Cardiac muscle cell (in vitro differentiated cells and primary cell): ENCODE measurements around the gene MRI1. TPM values are rescaled to one million over a fixed set of nuclear protein-coding genes. Genes with fewer than 3 reads are reported as not detected.
A peak's percentile ranks its signal among the peaks of the same experiment; 100 is the strongest.

Experiments used
- DNase-seq, 2 donors: peaks; one replicate each; pipeline versions ENCODE4 v3.0.0 to v3.0.0-alpha.2; 2010 to 2017; ENCODE audit warnings: low read depth in 1 of 2, low spot score in 1 of 2
- H3K27ac ChIP-seq: fragments of 200-600 bp; sonication (generic); 2 replicates; pipeline ENCODE4 v1.5.1; 2016
- H3K27me3 ChIP-seq: fragments of 200-600 bp; sonication (generic); 2 replicates; pipeline ENCODE4 v1.6.0; 2016; ENCODE audit warnings: control low read depth
- H3K36me3 ChIP-seq: fragments of 200-600 bp; sonication (generic); 2 replicates; pipeline ENCODE4 v1.5.1; 2016; ENCODE audit warnings: control low read depth
- H3K4me1 ChIP-seq: fragments of 200-600 bp; sonication (generic); 2 replicates; pipeline ENCODE4 v1.8.1; 2017; ENCODE audit warnings: low read depth, mild to moderate bottlenecking, mixed run types
- H3K4me3 ChIP-seq: fragments of 200-600 bp; sonication (generic); 2 replicates; pipeline ENCODE4 v1.5.1; 2016; ENCODE audit warnings: mild to moderate bottlenecking
- H3K9me3 ChIP-seq: fragments of 200-600 bp; sonication (generic); 2 replicates; pipeline ENCODE4 v1.5.1; 2017; ENCODE audit warnings: low read depth, mild to moderate bottlenecking, control low read depth
- polyA plus RNA-seq: library from polyadenylated mRNA; unstranded; fragments of >200 nt; fragmentation: Nextera tagmentation; extraction: Ambion mirVana; gene quantifications from 2 replicates; pipeline ENCODE4 v1.2.1, GENCODE V29; 2016
- total RNA-seq: library from RNA; depleted of rRNA; stranded (reverse); fragments of >200 nt; gene quantifications from 2 replicates; pipeline ENCODE4 v1.2.3, GENCODE V29; 2016
- TF ChIP-seq, protein P1 (sequence below): IDR thresholded peaks from 2 replicates; pipeline ENCODE4 v1.5.1; 2012; ENCODE audit warnings: low read depth, mild to moderate bottlenecking, low read length

The MRI1 gene
- total and polyA plus RNA-seq, 2 experiments from 2014 or later = 24.8 to 92.4 TPM

GRCh38 chr19:13803038-13803437, 38.7 kb downstream of the MRI1 start:
- TF ChIP-seq, protein P1, sequence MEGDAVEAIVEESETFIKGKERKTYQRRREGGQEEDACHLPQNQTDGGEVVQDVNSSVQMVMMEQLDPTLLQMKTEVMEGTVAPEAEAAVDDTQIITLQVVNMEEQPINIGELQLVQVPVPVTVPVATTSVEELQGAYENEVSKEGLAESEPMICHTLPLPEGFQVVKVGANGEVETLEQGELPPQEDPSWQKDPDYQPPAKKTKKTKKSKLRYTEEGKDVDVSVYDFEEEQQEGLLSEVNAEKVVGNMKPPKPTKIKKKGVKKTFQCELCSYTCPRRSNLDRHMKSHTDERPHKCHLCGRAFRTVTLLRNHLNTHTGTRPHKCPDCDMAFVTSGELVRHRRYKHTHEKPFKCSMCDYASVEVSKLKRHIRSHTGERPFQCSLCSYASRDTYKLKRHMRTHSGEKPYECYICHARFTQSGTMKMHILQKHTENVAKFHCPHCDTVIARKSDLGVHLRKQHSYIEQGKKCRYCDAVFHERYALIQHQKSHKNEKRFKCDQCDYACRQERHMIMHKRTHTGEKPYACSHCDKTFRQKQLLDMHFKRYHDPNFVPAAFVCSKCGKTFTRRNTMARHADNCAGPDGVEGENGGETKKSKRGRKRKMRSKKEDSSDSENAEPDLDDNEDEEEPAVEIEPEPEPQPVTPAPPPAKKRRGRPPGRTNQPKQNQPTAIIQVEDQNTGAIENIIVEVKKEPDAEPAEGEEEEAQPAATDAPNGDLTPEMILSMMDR = no peak
- Histone ChIP-seq H3K36me3 (no peaks in the 10 kb centered on the region), H3K4me1 (no peaks in the 10 kb centered on the region), H3K27ac (no peak overlapping the region), H3K9me3 (no peaks in the 10 kb centered on the region), H3K4me3 (no peak overlapping the region), H3K27me3 (no peaks in the 10 kb centered on the region)
- DNase-seq = no peak

GRCh38 chr19:13804830-13805683, 40.7 kb downstream of the MRI1 start:
- TF ChIP-seq, protein P1 = peak; percentile 32
- DNase-seq = peak in 1 of 2 donors; percentile 40
- Histone ChIP-seq H3K27ac (no peak overlapping the region), H3K36me3 (no peaks in the 10 kb centered on the region), H3K9me3 (no peaks in the 10 kb centered on the region), H3K4me1 (no peaks in the 10 kb centered on the region), H3K27me3 (no peaks in the 10 kb centered on the region), H3K4me3 (no peak overlapping the region)

DNA sequence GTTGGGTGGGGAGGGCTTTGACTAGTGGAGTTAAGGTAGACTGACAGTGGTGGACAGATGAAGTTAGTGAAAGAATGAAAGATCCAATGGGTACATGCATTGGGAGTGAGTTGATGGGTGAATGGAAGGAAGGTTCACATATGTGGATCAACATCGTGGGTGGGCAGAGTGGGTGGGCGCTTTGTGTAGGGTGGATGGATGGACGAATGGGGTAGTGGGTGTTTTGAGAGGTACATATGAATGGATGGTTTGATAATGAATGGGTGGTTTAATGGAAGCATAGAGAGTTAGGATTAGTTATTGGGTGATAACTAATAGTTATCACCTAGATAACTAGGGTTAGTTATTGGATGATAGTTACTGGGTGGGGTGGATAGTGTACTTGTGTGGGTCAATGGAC, 42.4 kb downstream of the MRI1 start:
- H3K27ac ChIP-seq = no peak overlapping the region

DNA sequence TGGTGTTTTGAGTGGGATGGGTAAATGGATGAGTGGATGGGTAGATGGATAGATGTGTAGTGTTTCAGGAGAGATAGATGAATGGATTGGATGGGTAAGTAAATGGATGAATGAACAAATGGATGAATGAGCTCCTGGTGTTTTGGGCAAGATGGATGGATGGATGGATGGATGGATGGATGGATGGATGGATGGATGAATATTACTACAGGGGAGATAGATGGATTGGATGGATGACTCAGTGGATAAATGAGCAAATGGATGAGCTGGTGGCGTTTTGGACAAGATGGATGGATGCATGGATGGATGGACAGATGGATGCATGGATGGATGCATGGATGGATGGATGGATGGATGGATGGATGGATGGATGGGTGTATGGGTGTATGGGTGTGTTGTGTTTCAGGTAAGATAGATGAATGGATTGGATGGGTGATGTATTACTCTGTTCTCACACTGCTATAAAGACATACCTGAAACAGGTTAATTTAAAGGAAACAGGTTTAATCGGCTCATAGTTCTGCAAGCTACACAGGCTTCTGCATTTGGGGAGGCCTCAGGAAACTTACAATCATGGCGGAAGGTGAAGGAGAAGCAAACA, 43.2 kb downstream of the MRI1 start:
- DNase-seq = no peak
- TF ChIP-seq, protein P1 = no peak

More for the DNA sequence above, 42.4 kb downstream of the MRI1 start:
- no peaks in the 10 kb centered on the region for H3K9me3 ChIP-seq
- TF ChIP-seq, protein P1 = no peak
- no peaks in the 10 kb centered on the region for H3K36me3 ChIP-seq
- no peaks in the 10 kb centered on the region for H3K4me1 ChIP-seq
- H3K4me3 ChIP-seq = no peak overlapping the region
- no peak for DNase-seq
- no peaks in the 10 kb centered on the region for H3K27me3 ChIP-seq

DNA sequence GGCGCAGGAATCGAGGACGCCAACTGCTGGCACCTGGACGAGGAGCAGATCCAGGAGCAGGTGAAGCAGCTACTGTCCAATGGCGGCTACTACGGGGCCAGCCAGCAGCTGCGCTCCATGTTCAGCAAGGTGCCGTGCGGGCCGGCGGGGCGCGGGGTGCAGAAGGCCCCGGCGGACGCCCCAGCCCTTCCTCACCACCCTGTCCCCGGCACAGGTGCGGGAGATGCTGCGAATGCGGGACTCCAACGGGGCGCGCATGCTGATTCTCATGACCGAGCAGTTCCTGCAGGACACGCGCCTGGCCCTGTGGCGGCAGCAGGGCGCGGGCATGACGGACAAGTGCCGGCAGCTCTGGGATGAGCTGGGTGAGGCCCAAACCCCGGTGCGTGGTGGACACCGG, 44.5 kb downstream of the MRI1 start:
- Histone ChIP-seq H3K9me3 (no peaks in the 10 kb centered on the region), H3K4me1 (no peaks in the 10 kb centered on the region), H3K27me3 (no peaks in the 10 kb centered on the region), H3K27ac (no peak overlapping the region), H3K36me3 (no peaks in the 10 kb centered on the region), H3K4me3 (no peak overlapping the region)
- DNase-seq = no peak
- TF ChIP-seq, protein P1 = no peak

More for the DNA sequence above, 43.2 kb downstream of the MRI1 start:
- Histone ChIP-seq H3K36me3 (no peaks in the 10 kb centered on the region), H3K4me3 (no peak overlapping the region), H3K4me1 (no peaks in the 10 kb centered on the region), H3K9me3 (no peaks in the 10 kb centered on the region), H3K27ac (no peak overlapping the region), H3K27me3 (no peaks in the 10 kb centered on the region)
